Astrocyte of the hippocampus (primary cell): ENCODE results near the gene FAM107B.
"Not testable (repeated sequence)": the region's sequence is repeated elsewhere in the genome, so short reads cannot be mapped to it uniquely, and the experiment has no call there.

ENCODE experiments used
- DNase-seq: peaks from one replicate; pipeline ENCODE4 v3.0.0; 2011; ENCODE audit warnings: low read depth, low spot score

The FAM107B gene

GRCh38 chr10:14601872-14602725 lies 172.6 kb downstream of the FAM107B start:
- peak; percentile 74 for DNase-seq

DNA sequence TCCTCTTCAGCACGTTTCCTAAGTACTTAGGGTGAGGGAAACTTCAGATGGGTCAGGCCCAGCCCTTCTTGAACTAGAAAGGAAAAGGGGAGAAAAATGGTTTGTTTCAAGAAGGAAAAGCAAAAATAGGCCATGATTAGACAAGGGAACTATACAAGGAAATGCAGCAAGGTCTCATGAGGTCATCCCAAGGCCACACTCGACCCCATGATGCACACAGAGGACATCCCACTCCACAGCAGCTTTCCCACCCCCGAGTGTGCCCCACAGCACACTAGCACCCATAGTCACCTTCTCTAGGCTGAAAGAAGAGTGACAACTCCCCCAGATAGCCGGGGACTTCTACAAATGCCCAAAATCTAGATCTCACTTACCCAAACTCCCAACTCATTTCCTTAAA lies 173.4 kb downstream of the FAM107B start:
- no peak for DNase-seq

DNA sequence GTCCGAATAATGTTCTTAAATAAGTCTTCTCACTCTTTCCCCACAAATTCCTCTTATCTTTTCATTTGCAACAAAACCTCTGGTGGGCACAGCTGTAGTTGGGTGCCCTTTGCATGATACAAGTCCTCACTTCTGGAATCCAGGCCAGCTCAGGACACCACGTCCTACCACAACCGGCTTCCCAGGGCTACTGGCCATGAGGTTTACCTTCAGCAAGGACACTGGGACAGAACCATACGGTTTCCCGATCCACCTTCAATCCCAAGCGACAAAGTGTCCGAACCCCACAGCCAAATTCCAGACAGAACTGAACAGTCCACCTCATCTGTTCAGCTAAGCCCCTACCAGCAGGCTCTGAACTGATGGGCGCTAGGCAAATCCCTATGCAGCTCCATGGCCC lies 174.6 kb downstream of the FAM107B start:
- no peak for DNase-seq

- DNase-seq: no peak
Observed at GRCh38 chr10:14598809-14599764, 175.6 kb downstream of the FAM107B start.

- DNase-seq: no peak
Observed at GRCh38 chr10:14595526-14596182, 179.0 kb downstream of the FAM107B start.

GRCh38 chr10:14594878-14595525 lies 179.7 kb downstream of the FAM107B start:
- DNase-seq: no peak

- DNase-seq: no peak
Observed at GRCh38 chr10:14593806-14594205, 180.9 kb downstream of the FAM107B start.

DNA sequence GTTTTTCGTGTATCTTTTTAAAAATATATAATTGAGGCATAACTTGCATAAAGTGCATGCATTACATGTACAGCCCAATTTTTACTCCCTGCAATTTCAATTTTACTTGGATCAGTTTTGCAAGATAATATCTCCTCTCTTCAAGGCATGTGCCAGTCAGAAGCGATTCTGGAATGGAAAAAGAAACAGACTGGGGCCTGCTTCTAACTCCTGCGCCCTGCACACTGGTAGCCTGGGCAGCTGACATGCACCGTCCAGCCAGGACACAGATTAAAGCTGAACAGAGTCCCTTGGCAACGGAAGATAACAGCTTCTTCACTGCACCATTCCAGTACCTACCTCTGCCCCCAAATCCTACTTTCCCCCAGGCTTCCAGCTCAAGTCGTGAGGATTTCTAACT lies 182.1 kb downstream of the FAM107B start:
- DNase-seq: no peak

- DNase-seq: no peak
Observed at GRCh38 chr10:14592026-14592425, 182.7 kb downstream of the FAM107B start.

GRCh38 chr10:14588938-14589294 lies 185.8 kb downstream of the FAM107B start:
- DNase-seq: not testable (repeated sequence)

DNA sequence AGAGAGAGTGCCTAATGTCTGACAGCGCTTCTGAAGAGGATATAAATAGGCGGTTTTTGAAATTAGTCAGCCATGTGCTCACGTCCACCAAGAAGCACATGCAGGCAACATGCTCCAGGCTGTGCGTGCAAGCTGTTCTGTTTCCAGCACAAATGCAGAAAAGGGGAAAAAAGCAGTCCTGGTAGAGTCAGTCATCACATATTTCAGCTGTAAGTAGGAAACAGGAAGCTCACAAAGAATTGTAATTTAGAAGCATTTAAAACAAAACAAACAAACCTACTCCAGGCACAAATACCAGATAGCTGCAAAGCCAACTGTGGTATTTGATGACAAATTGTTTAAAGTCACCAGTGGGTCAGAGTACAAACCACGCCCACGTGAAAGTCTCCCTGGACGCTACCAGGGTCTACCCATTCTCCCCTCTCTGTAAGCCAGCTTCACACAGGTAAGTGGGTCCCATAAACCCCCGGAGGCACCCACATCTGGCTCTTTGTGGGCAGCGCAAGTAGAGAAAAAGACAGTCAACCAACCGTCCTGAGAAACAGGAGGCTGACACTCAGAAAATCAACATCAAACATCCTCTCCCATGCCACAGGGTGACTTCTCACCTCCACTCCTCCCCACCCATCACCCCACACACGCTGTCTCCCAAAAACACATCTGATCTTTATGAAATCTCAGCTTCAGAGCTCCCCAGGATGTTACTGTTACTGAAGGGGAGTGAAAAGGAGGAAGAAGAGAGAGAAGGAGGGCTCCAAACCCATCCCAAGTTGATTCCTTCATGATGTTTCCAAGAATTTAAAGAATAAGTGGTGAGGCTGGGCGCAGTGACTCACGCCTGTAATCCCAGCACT lies 186.4 kb downstream of the FAM107B start:
- peak; percentile 91 for DNase-seq

DNA sequence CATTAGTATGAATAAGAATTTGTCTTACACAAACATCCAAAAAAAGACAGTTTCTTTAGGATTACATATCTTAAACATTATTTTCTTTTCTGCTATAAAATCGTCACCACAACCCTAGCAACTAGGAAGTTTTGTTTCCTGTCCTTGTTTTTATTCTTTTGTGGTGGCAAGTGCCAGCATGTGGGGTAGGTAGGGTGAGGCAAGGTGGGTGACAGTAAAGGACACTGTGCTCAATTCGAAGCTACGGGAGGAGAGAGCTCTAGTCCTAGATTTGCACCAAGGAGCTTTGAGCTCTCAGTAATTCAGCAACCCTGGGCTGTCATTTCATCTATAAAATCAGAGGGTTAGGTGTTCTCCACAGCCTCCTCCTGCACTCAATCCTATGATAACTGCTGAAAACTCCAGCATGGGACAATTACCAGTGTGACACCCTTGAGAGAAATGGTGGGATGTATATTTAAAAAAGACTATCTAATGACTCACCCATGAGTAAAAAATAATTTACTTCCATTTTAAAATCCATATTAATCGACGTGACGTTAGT lies 187.1 kb downstream of the FAM107B start:
- DNase-seq: no peak

- no peak for DNase-seq
Observed at GRCh38 chr10:14586901-14587300, 187.8 kb downstream of the FAM107B start.

GRCh38 chr10:14585287-14586193 lies 189.2 kb downstream of the FAM107B start:
- DNase-seq: no peak

DNA sequence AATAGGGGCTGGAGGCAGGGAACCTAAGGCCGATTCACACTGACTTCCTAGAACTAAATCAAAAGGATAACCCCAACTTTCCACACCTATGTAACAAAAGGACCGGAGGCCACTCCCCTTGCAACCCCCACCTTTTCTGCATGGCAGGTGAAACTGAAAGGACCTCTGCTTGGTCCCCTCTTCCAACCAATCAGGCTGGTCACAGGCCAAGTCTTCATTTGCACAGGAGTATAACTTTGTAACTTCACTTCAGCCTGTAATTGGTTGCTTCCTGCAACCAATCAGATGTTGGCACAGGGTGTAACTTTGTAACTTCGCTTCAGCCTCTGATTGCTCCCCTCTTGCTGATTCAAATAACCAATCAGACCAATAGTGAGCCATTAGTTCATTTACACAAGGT lies 190.0 kb downstream of the FAM107B start:
- no peak for DNase-seq

- no peak for DNase-seq
Observed at GRCh38 chr10:14583967-14584366, 190.7 kb downstream of the FAM107B start.

GRCh38 chr10:14583252-14583651 lies 191.4 kb downstream of the FAM107B start:
- no peak for DNase-seq

DNA sequence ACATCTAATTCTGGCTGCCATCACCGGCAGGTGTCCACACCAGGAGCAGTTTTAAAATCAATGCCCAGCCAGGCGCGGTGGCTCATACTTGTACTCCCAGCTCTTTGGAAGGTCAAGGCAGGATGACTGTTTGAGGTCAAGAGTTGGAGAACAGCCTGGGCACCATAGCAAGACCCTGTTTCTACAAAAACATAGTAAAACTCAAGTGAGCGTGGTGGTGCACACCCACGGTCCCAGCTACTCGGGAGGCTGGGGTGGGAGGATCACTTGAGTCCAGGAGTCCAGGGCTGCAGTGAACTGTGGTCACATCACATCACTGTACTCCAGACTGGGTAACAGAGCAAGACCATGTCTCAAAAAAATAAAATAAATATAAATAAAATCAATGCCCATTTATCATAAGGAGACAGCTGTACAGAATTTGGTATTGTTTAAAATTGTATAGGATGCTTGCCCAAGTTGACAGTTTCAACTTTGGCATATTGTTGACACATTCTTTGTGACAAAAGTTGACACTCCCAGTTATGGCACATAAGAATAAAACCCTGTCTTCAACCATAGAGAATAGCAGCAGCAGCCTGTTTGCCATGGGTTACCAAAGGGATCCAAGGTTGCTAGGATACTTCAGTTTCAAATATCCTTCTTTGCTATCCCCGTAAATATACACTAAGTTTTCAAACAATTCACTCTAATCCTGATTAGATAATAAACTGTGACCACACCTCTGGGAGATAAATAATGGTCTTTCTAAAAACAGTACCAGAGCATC lies 193.0 kb downstream of the FAM107B start:
- peak; percentile 14 for DNase-seq
